CD1c-positive myeloid dendritic cell (primary cell): Measurements from ENCODE around the gene UTP25.
"Not testable (repeated sequence)": the region's sequence is repeated elsewhere in the genome, so short reads cannot be mapped to it uniquely, and the experiment has no call there.

Source experiments
- DNase-seq: peaks from one replicate; pipeline ENCODE4 v3.0.0-alpha.2; 2016; ENCODE audit errors: extremely low spot score

Gene UTP25, protein sequence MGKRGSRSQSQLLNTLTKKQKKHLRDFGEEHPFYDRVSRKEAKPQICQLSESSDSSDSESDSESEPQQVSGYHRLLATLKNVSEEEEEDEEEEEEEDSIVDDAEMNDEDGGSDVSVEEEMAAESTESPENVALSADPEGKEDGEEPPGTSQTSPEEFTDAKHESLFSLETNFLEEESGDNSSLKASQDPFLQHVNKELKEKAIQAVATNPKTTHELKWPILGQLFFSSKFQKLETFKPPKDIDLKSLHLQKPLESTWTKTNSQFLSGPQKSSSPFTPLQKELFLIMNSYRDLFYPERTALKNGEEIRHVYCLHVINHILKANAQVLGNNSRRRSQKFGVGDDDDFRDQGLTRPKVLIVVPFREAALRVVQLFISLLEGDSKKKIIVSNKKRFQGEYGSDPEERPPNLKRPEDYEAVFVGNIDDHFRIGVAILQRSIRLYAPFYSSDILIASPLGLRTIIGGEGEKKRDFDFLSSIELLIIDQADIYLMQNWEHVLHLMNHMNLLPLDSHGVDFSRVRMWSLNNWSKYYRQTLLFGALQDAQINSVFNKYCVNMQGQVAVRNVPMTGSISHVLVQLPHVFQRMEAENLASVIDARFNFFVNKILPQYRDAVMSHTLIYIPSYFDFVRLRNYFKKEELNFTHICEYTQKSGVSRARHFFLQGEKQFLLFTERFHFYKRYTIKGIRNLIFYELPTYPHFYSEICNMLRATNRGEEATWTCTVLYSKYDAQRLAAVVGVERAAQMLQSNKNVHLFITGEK

DNA sequence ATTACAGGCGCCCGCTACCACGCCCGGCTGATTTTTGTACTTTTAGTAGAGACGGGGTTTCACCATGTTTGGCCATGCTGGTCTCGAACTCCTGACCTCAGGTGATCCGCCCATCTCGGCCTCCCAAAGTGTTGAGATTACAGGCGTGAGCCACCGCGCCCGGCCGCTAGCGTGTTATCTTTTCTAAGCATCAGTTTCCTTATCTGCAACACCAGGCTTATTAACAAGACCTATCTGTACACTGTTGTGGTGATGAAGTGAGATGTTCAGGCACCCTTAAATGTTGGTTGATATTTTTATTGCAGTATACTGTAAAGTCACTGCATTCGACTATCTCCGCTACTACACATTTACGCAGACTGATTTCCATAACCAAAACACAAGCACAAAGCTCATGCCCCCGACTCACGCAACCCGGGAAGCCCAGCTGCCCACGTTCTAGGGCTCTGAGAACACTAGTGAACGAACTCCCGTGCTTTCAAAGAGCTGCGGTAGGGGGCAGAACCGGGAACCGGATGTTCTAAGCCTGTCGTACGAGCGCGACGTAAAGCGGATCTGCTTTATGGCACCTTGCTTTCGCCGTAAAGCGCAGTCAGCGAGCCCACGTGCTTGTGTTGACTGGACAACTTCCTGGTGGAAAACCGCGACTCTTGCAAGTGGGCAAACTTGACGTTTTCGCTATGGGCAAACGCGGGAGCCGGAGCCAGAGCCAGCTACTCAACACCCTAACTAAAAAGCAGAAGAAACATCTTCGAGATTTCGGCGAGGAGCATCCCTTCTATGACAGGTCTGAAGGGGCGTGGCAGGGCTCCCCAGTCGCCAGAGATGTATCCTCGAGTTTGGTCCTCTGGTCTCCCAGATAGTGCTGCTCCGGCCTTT, at the start of gene UTP25:
UTP25 (plus strand) TSS at position 589 of the 879 bp plus-strand sequence; CDS start at position 681, 92 bp downstream.
- DNase-seq, result peak; percentile 99

DNA sequence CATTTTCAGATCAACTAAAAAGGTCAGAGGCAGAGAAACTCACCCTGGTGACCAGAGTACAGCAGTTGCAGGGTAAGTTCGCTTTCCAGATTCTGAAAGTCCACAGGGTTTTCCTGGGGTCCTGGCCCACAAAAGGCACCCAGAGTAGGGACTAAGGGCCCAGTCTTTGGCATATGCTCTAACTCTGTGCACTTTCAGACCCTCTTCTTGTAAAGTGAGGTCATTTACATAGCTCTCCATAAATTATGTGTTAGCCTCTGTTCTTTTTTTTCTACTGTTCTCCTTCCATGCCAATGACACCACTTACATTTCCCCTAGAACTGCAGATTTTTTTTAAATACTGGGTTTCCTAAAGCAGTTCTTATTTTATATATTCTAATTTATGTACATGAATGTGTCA, 49.7 kb upstream of the UTP25 start:
- no peak for DNase-seq

DNA sequence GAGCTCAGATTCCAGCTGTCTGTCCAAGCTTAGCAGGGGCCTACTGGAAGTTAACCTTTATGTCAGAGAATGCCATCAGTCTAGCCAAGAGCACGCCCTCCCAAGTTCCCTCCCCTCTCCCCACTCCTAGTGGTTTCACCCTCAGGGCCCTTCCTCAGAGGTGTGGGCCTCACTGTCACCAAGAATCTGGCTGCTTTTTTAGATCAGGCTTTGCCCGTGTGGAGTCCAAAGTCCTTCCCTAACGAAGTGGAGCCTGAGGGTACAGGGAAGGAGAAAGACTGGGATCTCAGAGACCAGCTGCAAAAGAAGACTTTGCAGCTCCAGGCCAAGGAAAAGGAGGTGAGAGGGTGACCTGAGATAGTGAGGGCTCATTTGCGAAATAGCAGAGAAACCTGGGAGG, 47.5 kb upstream of the UTP25 start:
- DNase-seq, result no peak

DNA sequence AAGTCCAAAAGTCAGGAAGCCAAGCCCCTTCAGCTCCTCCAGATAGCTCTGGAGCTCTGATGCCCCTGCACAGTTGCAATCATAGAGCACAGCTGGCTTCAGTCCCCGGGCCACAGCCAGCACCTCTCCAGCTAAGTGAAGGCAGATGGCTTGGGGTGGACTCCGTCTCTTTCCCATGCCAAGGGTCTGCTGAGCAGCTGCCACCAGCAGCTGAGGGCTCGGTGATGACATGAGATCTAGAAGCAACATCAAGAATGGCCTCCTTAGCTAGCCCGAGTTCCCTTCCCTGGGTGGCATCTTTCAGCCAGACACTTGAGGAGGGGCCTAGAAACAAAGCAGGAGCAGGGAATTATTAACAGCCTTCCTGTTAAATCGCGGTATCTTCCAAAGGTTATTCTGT, 44.4 kb upstream of the UTP25 start:
- no peak for DNase-seq

DNA sequence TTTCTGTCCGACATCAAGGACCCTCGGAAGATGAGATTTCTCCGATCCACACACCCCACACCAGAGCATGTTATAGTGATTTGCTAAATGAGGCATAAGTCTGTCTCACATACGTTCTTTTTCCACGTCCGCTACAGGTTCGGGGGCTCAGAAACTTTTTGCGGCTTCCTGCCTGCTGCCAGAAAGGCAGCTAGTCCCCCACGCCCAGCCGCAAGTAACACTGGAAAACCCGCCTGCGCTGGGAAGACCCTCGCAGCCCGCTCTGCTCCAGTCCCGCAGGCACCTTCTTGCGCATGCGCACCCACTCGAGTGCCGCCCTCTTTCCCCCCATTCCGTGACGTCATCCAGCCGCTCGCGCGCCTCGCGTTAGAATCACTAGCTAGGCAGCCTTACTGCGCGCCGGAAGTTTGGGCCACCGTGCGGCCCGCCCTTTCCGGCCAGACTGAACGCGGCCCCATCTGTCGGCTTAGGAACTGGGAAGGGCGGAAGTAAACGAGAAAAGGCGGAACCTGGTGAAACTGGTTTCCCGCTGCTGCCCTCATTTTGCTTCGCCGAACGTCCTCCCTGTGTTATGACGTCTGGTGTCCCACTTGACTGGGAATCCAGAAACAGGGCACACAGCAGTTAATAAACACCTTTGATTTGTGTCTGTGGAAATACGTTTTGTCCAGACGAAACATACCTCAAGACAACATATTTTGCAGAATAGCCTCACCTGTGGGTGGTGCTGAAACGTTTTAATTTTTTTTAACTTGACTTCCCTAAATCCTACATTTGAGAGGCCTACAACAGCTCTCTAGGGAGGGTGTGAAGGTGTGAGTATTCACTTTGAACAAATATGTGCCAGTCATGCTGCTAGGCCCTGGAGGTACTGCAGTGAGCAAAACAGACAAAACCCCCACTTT, 43.3 kb upstream of the UTP25 start, which contains the start of gene C1orf74:
C1orf74 (minus strand) TSS at position 295 of the 905 bp plus-strand sequence. CDS start 925 bp downstream, outside the sequence.
- DNase-seq, result peak; percentile 99

DNA sequence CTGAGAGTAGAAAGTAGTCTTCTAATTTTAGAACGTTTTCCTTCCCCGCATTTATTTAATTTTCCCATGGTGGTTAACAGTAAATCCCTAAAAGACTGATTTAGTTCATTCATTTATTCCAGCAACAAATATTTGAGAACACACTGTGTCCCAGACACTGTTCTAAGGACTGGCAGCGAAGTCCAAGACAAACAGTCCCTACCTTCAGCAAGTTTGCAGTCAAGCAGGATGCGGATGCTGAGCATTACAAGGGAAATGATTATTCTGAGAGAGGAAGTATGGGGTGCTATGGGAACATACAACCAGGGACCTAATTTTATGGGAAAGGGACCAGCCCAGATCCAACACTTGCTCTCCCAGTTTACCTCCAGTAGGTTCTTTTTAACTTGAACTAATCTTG, 42.2 kb upstream of the UTP25 start:
- DNase-seq, result no peak

DNA sequence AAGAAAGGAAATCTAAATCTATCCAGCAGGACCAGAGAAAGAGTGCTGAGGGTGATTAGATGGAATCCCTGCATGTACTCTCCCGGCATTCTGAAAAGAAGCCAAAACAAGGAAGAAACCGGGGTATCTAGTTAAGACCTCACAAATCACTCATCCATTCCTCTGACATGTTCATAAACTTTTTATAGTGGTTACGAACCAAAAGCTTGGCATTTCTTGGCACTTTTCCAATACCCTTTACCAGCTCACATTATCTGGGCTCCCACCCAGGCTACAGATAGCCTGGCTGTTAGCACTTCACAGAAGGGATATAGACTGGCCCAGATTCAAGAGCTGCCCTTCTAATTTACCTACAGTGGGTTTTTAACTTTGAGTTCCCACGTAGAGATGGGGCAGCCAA, 41.6 kb upstream of the UTP25 start:
- DNase-seq, result no peak

DNA sequence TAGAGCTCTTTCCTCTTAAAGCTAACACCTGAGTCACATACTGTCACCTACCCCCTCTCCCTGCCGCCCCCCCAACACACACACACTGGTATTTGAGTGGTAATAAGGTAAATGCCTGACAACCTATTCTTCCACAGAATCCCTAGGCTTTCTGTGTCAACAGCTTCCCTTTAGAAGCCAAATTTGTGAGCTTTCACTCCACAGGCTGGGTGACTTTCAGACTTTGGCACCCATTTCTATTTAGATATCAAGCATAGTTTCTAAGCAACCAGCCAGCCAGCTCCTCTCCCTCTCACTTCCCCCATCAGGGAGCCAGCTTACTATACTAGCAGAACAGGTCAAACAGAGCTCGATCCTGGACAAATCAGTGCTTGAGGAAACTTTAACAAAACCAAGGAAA, 40.2 kb upstream of the UTP25 start:
- DNase-seq, result peak; percentile 16

DNA sequence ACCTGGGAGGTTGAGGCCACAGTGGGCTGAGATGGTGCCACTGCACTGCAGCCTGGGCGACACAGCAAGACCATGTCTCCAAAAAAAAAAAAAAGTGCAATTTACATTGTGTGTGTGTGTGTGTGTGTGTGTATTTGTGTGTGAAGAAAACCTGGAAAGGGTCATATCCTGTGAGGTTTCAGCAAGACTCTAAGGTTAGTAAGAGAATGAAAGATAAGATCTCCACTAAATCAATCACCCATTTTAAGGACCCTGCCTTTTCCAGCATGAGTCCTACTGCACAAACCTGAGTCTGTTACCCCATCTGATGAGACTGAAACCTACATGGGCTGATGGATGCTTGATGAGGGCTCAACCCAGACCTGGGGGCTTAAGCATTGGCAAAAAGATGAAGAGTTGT, 38.5 kb upstream of the UTP25 start:
- DNase-seq, result no peak

DNA sequence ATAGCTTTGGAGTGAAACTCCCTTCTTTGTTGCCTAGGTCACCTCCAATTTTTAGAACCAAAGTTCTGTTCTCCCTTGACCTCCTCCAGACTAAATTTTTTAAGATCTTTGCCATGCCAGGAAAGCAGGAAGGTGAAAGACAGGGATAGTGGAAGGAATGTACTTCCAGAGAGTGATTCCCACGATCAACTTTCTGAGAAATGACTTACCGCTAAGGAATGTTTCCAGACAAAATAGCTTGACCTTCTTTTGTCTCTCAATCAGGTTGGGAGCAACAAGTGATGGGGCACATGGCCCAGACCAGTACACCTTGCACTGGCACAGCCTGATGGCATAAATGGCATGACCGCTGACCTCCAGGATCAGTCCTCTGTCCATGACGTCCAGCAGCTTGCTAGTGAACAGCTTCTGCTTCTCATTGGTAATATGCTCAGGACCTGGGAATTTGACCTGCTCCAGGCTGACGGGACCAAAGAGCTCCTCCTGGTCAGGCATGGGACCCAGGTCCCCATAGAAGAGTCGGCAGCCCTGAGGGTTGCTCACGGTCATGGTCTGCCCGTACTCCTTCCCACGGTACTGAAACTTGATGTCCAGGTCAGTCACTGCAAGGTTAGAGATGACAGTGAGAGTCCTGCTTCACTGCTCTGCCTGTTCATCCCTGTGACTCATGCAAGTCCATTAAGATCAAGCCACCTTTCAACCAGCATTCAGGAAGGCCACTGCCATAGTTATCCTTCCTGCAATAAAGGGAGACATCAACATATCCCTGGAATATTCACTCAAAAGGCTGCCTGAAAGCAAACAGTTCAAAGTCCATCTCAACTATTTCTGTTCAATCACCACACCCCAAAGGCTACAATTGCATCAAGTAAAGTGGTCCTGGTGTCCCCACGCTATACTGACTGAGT, 37.2 kb upstream of the UTP25 start:
- DNase-seq, result no peak

DNA sequence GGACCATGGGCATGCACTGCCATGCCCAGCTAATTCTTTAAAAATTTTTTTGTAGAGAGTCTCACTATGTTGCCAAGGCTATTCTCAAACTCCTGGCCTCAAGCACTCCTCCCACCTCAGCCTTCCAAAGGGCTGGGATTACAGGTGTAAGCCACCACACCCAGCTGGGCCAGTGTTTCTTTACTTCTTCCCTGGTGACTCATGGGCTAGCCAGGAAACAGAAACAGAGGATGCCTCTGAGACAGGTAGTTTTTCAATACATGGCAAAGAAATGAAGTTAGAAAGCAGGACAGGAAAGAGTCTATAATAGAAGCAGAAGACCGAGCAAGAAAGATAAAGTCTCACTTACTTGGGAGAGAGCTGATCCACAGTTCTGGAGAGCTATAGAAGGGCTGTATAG, 35.9 kb upstream of the UTP25 start:
- no peak for DNase-seq

DNA sequence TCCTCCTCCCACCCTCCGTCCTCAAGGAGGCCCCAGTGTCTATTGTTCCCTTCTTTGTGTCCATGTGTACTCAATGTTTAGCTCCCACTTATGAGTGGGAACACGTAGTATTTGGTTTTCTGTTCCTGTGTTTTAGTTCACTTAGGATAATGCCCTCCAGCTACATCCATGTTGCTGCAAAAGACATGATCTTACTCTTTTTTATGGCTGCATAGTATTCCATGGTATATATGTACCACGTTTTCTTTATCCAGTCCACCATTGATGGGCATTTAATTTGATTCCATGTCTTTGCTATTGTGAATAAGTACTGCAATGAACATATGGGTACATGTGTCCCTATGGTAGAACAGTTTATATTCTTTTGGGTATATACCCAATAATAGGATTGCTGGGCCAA, 34.1 kb upstream of the UTP25 start:
- DNase-seq, result not testable (repeated sequence)

DNA sequence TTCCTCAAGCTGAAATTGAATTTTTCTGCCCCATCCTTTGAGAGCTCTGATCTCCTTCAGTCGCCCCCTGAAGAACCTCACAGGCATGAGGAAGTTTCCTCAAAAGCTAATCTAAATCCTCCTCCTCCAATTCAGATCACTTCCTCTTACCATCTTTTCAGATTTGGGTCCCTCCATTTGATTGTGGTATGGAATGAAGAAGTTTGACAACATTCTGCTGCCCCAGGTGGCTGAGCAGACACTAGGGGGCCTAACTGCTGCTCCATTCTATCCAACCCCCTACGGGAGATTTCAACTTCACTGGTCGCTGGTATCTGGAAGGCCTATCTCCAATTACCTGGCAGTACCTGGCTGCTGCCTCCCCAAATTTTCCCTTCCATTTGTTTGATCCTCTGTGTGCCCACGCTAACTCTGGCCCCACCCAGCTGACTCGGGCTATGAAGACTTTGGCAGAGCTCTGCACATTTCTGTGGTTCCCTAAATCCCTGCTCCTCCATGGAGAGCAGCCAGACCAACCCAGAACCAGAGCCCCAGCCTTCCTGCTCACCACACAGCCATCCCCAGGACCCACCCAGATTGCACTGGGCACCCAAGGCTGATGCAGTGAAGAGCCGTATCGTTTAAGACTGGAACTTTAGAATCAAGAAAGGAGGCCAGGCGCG, 29.7 kb upstream of the UTP25 start:
- DNase-seq, result peak; percentile 28

DNA sequence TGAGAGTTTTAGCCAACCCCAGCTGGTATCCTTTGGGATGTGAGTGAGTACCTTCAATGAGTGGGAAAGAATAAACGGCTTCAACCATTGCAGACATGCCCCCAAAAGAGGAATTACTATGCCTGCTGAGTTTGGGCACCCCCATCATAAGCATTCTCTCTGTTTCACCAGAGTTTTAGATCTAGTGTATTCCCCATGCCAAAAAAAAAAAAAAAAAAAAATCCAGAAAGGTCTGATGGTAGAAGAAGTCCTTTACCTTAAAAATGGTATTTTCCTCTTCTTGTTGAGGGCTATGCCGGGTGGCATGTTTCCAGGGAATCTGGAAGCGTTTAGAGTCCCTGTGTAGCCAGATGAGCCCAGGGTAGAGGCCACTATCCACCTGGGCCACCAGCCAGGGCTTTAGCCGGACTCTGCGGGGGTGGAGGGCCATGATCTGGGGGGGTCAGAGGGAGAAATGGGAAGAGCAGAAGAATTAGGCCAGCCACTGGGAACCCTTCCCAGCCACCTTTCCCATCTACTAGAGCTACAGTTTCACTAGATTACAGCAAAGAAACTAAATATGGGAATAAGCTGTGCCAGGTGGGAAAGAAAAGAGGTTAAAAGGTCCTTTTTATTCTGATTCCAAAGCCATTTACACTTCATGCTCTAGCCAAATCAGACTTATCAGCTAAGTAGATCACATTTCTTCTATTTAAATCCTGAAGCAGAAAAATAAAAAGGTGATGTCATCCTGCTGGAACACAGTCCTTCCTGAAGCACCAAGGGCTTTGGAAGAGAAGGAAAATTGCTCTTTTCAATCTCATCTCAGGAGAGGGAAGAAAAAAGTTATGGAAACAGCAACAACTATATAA, 26.6 kb upstream of the UTP25 start:
- DNase-seq, result no peak

DNA sequence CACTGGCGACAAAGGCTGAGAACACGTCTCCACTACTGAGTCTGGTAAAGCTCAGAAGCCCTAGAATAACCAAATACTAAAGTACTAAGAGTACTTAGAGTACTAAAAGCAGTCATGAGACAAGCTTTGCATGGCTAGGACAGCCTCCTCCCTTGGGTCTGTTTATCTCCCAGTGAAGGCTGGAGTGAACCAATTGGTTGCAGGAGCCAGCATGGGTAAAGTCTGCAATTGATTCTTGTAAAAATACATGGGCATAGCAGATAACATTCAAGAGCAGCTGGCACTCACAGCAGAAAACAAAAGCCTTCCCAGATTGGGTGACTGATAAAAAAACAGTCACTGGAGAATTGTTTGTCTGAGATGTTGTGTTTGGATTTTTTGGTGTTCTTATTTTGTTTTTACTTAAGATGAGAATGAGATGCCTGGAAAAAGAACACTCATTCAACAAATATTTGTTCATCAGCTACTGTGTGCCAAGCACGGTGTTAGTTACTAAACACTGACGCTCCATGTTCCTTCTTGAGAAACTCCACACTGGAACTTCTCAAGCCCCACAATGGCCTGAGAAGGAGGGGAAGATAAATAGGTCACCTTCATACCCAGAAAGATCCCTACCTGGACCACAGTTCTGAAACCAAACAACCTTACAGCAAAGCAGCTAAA, 25.5 kb upstream of the UTP25 start:
- DNase-seq, result no peak

DNA sequence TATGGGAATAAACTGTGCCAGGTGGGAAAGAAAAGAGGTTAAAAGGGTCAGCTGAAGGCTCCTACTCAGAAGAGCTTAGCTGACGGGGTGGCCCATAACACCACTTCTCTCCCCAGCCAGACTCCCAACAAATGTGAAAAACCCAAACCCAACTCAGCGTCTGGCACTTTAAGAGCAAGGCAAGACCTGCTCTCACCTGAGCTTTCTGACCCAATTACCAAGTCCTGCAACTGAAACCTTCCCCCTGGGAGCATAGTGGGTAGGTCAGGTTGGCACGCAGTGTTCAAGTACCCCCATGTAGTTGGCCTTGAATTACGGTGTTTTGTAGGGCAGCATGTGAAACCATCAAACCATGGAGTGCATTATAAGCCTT, 25.0 kb upstream of the UTP25 start:
- DNase-seq, result no peak

DNA sequence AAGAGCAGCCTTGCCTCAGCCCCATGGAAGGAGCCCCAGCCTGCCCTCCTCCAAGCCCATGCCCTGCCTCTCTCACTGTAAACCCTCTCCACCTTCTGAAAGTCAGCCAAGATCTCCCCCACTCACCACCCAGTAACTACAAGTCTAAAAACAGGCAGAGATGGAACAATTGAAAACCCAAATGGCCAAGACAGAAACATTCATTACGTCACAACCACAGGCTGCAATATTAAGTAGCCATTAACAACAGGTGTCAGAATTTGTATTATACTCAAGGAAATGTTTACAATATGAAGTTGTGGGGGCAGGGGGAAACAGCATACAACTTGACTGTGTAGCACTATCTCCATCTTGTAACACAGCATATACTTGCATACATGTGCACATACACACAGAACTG, 24.2 kb upstream of the UTP25 start:
- DNase-seq, result no peak

DNA sequence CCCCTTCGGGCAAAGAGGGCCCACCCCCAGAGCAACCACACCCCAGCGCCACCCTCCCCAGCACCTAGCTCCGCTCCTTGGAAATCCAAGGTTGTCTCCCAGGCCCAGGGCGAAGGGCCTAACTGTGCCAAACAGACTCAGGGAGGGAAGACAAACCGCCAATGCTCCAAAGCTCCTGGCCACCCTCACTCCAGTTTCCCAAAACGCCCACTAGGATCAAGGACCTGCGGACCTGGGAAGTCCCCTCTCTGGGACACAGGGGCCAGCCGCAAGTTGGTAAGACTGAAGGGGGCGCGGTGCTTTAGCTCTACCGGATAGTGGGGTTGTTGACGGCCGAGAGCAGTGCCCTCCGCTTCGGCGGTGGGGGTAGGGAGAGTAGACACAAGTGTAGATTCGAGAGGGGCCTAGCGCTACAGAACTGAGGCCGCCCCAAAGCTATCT, 22.4 kb upstream of the UTP25 start:
- no peak for DNase-seq
